ENCODE measurements around the gene CYP26B1.

GRCh38 chr2:72176281-72176680 is 28.6 kb upstream of the CYP26B1 start:
- no peak for TF ChIP-seq JUND (IDR thresholded peaks at IDR 0.05; ENCODE audit: low read length)
- no peak for TF ChIP-seq CTCF (IDR thresholded peaks at IDR 0.05; ENCODE audit: control extremely low read depth in 1 of 3, insufficient read depth in 1 of 3, low read depth in 1 of 3, low read length in 3 of 3)
- no peak for TF ChIP-seq SIN3A (conservative IDR thresholded peaks at IDR 0.05 in 1 of 2, IDR thresholded peaks at IDR 0.05 in 1 of 2; ENCODE audit: low read depth in 1 of 2, low read length in 2 of 2)
- no peak for TF ChIP-seq YY1 (IDR thresholded peaks at IDR 0.05; ENCODE audit: low read depth, low read length)
- TF ChIP-seq FOSL1 (IDR thresholded peaks at IDR 0.05; ENCODE audit: insufficient read depth, low read depth, low read length), result no peak
- TF ChIP-seq CREB1 (IDR thresholded peaks at IDR 0.05), result no peak
- no peak for TF ChIP-seq SRF (IDR thresholded peaks at IDR 0.05; ENCODE audit: low read depth, low read length)
- TF ChIP-seq EGR1 (IDR thresholded peaks at IDR 0.05; ENCODE audit: borderline replicate concordance, low read depth, low read length), result no peak
- TF ChIP-seq POLR2AphosphoS5 (IDR thresholded peaks at IDR 0.05; ENCODE audit: low read depth, low read length), result no peak
- no peak for TF ChIP-seq ZNF274 (IDR thresholded peaks at IDR 0.05; ENCODE audit: borderline replicate concordance, extremely low read depth, low read length)

All from H1 (cell line).